Spleen (tissue), 11 donors: ENCODE results near the gene SENP1. TPM values are rescaled to one million over a fixed set of nuclear protein-coding genes. Genes with fewer than 3 reads are reported as not detected.

Experiments used
- DNase-seq: peaks from one replicate; pipeline ENCODE4 v3.0.0-alpha.2; 2020
- H3K27ac ChIP-seq, 8 donors: fragments of 200-600 bp; sonication (generic) in 7 of 8; 1 replicate in 4 of 8; 2 replicates in 4 of 8; pipeline versions ENCODE4 v1.5.0 to v1.8.0; 2016 to 2021; ENCODE audit warnings: inconsistent platforms in 4 of 8, mild to moderate bottlenecking in 4 of 8, moderate library complexity in 1 of 8
- H3K27me3 ChIP-seq, 7 donors: fragments of 200-600 bp; sonication (generic) in 6 of 7; replicated peaks in 1 of 7; 1 replicate in 4 of 7; 2 replicates in 3 of 7; pipeline versions ENCODE4 v1.5.0 to v1.8.0; 2016 to 2021; ENCODE audit warnings: inconsistent platforms in 3 of 7, mild to moderate bottlenecking in 1 of 7
- H3K36me3 ChIP-seq, 6 donors: fragments of 200-600 bp; sonication (generic) in 5 of 6; 1 replicate in 4 of 6; 2 replicates in 2 of 6; pipeline versions ENCODE4 v1.5.0 to v1.8.0; 2016 to 2021; ENCODE audit warnings: inconsistent platforms in 2 of 6
- H3K4me1 ChIP-seq, 6 donors: fragments of 200-600 bp; sonication (generic) in 5 of 6; 1 replicate in 3 of 6; 2 replicates in 3 of 6; pipeline versions ENCODE4 v1.5.0 to v1.8.0; 2016 to 2021; ENCODE audit warnings: inconsistent platforms in 3 of 6
- H3K4me3 ChIP-seq, 8 donors: fragments of 200-600 bp; sonication (generic) in 7 of 8; 1 replicate in 4 of 8; 2 replicates in 4 of 8; pipeline versions ENCODE4 v1.5.0 to v1.8.0; 2016 to 2021; ENCODE audit warnings: inconsistent platforms in 4 of 8, mild to moderate bottlenecking in 4 of 8, moderate library complexity in 2 of 8
- H3K9me3 ChIP-seq, 8 donors: fragments of 200-600 bp; sonication (generic) in 7 of 8; 1 replicate in 4 of 8; 2 replicates in 4 of 8; pipeline versions ENCODE4 v1.5.0 to v1.8.0; 2016 to 2021; ENCODE audit warnings: inconsistent platforms in 4 of 8
- CTCF ChIP-seq, 11 experiments: fragments of 200-600 bp in 7 of 11; fragments of 450-650 bp in 4 of 11; sonication (generic) in 4 of 11; IDR thresholded peaks in 8 of 11; conservative IDR thresholded peaks in 3 of 11; 1 replicate in 7 of 11; 2 replicates in 4 of 11; pipeline versions ENCODE4 v1.4.0 to v1.8.0; 2016 to 2021; ENCODE audit warnings: antibody characterized with exemption in 11 of 11, inconsistent platforms in 4 of 11, mild to moderate bottlenecking in 1 of 11
- POLR2A ChIP-seq, 3 donors: fragments of 450-650 bp; IDR thresholded peaks; one replicate each; pipeline ENCODE4 v1.5.1; 2017; ENCODE audit warnings: antibody characterized with exemption in 3 of 3, mild to moderate bottlenecking in 1 of 3
- POLR2AphosphoS5 ChIP-seq, 3 donors: sonication (generic); formaldehyde crosslinking; IDR thresholded peaks; one replicate each; pipeline ENCODE4 v1.5.1; 2017; ENCODE audit warnings: antibody characterized with exemption in 3 of 3
- WGBS, 5 donors: extraction: QIAGEN DNeasy Blood & Tissue Kit in 3 of 5; methylation state at CpG; one replicate each; pipeline versions ENCODE4 v1.1.5 to v1.1.7; 2013 to 2018; 5-methylcytosine and 5-hydroxymethylcytosine counted together
- intact Hi-C: fragments of 100-400 bp; cut with DNase I; formaldehyde crosslinking; loops from one replicate; pipeline ENCODE4 v1.15.0; 2023; ENCODE audit warnings: low total_unique reads
- polyA plus RNA-seq, 3 donors: library from polyadenylated mRNA; stranded (reverse); fragments of 200-250 nt; gene quantifications; one replicate each; pipeline ENCODE4 v1.2.1, GENCODE V29; 2013
- total RNA-seq, 7 donors: library from RNA; depleted of rRNA in 3 of 7; stranded (reverse); fragments of >200 nt in 3 of 7; fragmentation: NEBNext Ultra II Directional in 4 of 7; extraction: Animal tissue kit (Norgen Biotek cat#: 25700) in 4 of 7; gene quantifications; one replicate each; pipeline versions ENCODE4 v1.1.0 to v1.2.1, GENCODE V29; 2016 to 2021
- donor health status: healthy with polysubstance abuse.
- donor health status: DM: no; HTN: no; CAD: no; lungs with moderate emphysema.
- donor health status: DM: no; HTN: no; CAD: no.
- donor health status: Bipolar disorder and iron deficiency.
- donor health status: healthy.
- donor health status: DM: no; HTN: no; CAD: no.
- donor health status: DM: yes; HTN: yes; CAD: no.

SENP1 gene
- total and polyA plus RNA-seq, 10 donors = 3.7 to 37.4 (median 25.6) TPM

- H3K4me3 ChIP-seq = no peak overlapping the region
- H3K36me3 ChIP-seq = no peaks in the 10 kb centered on the region
- H3K9me3 ChIP-seq = no peaks in the 10 kb centered on the region
- no peaks in the 10 kb centered on the region for H3K4me1 ChIP-seq
- no peak overlapping the region for H3K27ac ChIP-seq
- intact Hi-C loops = no loop called here
- 86 to 94% (median 91%) methylated on average over 12 of the region's 12 CpGs for WGBS, 5 donors
- H3K27me3 ChIP-seq = no peaks in the 10 kb centered on the region
- no peak for DNase-seq
- TF ChIP-seq POLR2AphosphoS5 (IDR thresholded peaks at IDR 0.05) (no peak), CTCF (IDR thresholded peaks at IDR 0.05 in 8 of 11, conservative IDR thresholded peaks at IDR 0.05 in 3 of 11) (no peak), POLR2A (IDR thresholded peaks at IDR 0.05) (no peak)
These were observed 74.5 kb downstream of the SENP1 start for GRCh38 chr12:48031135-48031960.

GRCh38 chr12:48030173-48030650 lies 75.7 kb downstream of the SENP1 start:
- DNase-seq = no peak
- no peaks in the 10 kb centered on the region for H3K36me3 ChIP-seq
- TF ChIP-seq POLR2AphosphoS5 (IDR thresholded peaks at IDR 0.05) = no peak
- no peak for TF ChIP-seq CTCF (IDR thresholded peaks at IDR 0.05 in 8 of 11, conservative IDR thresholded peaks at IDR 0.05 in 3 of 11)
- TF ChIP-seq POLR2A (IDR thresholded peaks at IDR 0.05) = no peak
- no peaks in the 10 kb centered on the region for H3K4me1 ChIP-seq
- no peak overlapping the region for H3K4me3 ChIP-seq
- H3K9me3 ChIP-seq = no peaks in the 10 kb centered on the region
- intact Hi-C loops = no loop called here
- H3K27ac ChIP-seq = no peak overlapping the region
- H3K27me3 ChIP-seq = no peaks in the 10 kb centered on the region
- 71 to 77% (median 74%) methylated on average over 4 of the region's 4 CpGs for WGBS, 5 donors

GRCh38 chr12:48029491-48030172 lies 76.2 kb downstream of the SENP1 start:
- Histone ChIP-seq H3K9me3 (no peaks in the 10 kb centered on the region), H3K36me3 (no peaks in the 10 kb centered on the region), H3K4me3 (no peak overlapping the region), H3K27me3 (no peaks in the 10 kb centered on the region), H3K27ac (no peak overlapping the region), H3K4me1 (no peaks in the 10 kb centered on the region)
- intact Hi-C loops = no loop called here
- DNase-seq = no peak
- WGBS, 5 donors = 51 to 75% (median 65%) methylated on average over 4 to 8 of the region's 8 CpGs
- no peak for TF ChIP-seq POLR2AphosphoS5 (IDR thresholded peaks at IDR 0.05)
- no peak for TF ChIP-seq CTCF (IDR thresholded peaks at IDR 0.05 in 8 of 11, conservative IDR thresholded peaks at IDR 0.05 in 3 of 11)
- TF ChIP-seq POLR2A (IDR thresholded peaks at IDR 0.05) = no peak
